ENCODE data around the gene NUBPL.
A peak's percentile ranks its signal among the peaks of the same experiment; 100 is the strongest.
"Not testable (repeated sequence)": the region's sequence is repeated elsewhere in the genome, so short reads cannot be mapped to it uniquely, and the experiment has no call there.

Gene NUBPL

DNA sequence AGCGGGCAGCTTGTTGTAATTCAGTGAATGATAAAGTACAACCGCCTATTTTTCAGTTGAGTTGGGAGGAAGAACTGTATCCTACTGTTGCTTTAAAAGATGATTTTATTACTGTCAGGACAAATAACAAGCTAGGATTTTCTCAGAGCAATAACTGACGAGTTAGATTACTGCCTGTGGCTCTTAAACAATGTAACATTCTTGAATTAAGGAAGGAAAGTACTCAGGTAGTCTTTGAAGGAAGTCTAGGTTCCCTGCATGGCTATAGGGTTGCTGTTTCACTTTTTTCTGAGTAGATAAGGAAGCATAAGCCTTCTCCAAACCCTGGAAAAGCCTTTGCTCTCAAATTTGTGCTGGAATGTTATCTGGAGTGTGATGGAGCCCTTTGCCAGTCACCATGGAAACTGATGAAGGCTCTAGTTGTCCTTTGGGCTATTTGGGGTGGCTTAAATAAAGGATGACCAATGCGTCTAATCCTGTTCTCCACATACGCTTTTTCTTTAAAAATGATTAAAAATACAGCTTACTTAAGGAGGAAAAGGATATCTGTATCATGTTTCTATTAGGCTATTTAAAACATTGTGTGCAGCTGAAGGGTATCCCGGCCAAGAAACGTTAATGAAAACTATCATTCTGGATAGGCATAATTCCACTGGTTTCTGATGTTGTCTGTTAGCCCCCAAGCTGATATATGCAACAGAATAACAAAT is 17.7 kb downstream of the NUBPL start:
- no peak for DNase-seq

- DNase-seq, result no peak
Measured at GRCh38 chr14:31580234-31580633, 19.0 kb downstream of the NUBPL start.

DNA sequence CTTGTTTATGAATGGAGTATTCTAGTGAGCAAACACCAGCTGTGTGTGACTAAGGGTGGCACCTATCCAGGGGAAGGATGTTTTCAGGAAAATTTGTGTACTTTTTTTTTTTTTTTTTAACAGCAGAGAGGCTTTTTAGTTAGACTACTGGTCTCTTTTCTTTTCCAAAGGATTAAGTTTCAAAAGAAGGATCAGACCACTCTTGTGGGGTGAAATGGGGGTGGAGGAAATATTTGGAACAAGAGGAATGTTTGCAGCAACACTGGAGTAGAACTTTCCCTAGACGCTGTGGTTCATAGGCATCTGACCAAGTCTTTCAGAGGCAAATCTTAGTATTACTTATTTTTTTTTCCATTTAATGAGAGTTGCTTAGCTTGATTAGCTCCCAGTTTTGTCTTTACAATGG is 21.1 kb downstream of the NUBPL start:
- peak; percentile 17 for DNase-seq

- DNase-seq, result no peak
Measured at GRCh38 chr14:31582836-31583452, 21.7 kb downstream of the NUBPL start.

DNA sequence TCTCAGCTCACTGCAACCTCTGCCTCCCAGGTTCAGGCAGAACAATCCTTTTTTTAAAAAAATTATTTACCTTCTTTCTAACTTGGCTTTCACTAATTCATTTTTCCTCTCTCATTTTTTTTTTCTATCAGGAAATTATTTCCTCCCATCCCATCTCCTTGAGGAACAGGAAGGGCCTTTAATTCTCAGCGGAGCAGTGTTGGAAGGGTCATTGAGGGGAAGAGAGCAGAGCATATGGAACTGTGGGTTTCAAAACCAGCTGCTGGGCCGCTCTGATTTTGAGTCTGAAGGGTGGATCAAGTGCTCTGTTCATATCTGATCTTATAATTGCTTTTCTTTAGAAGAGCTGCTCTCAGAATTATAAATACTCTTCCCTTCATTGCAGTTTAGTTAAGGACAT is 29.0 kb downstream of the NUBPL start:
- DNase-seq, result no peak

- no peak for DNase-seq
Measured at GRCh38 chr14:31592122-31592521, 30.9 kb downstream of the NUBPL start.

DNA sequence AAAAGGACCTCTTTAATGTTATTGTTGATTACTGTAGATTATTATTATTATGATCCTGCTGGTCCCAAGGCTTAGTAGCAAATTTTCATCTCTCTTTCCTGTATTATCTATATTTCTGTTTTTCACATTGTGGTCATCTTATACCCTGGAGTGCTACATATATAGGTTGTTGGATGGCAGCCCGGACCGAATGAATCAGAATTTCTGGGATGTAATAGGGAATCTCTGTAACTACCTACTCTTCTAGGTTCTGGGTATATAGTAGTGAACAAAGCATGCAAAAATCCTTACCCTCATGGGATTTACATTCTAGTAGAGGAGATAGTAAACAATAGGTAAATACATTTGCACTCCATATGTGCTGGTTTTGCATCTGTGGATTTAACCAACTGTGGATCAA is 31.4 kb downstream of the NUBPL start:
- DNase-seq, result no peak

- no peak for DNase-seq
Measured at GRCh38 chr14:31596342-31597095, 35.3 kb downstream of the NUBPL start.

- no peak for DNase-seq
Measured at GRCh38 chr14:31605702-31606101, 44.5 kb downstream of the NUBPL start.

GRCh38 chr14:31611778-31612433 is 50.7 kb downstream of the NUBPL start:
- no peak for DNase-seq

- no peak for DNase-seq
Measured at GRCh38 chr14:31613188-31613587, 52.0 kb downstream of the NUBPL start.

- DNase-seq, result not testable (repeated sequence)
Measured at GRCh38 chr14:31618884-31619283, 57.7 kb downstream of the NUBPL start.

- DNase-seq, result no peak
Measured at GRCh38 chr14:31619440-31619839, 58.2 kb downstream of the NUBPL start.

GRCh38 chr14:31620898-31621297 is 59.7 kb downstream of the NUBPL start:
- DNase-seq, result not testable (repeated sequence)

- DNase-seq, result no peak
Measured at GRCh38 chr14:31622060-31622459, 60.9 kb downstream of the NUBPL start.

DNA sequence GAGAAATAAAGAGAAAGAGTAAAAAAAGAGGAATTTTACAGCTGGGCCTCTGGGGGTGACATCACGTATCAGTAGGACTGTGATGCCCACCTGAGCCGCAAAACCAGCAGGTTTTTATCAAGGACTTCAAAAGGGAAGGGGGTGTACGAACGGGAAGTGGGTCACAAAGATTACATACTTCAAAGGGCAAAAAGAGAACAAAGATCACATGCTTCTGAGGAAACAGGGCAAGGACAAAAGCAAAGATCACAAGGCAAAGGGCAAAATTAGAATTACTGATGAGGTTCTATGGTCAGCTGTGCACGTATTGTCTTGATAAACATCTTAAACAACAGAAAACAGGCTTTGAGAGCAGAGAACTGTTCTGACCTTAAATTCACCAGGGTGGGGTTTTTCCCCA is 91.7 kb downstream of the NUBPL start:
- not testable (repeated sequence) for DNase-seq

GRCh38 chr14:31657917-31658316 is 96.7 kb downstream of the NUBPL start:
- DNase-seq, result no peak

DNA sequence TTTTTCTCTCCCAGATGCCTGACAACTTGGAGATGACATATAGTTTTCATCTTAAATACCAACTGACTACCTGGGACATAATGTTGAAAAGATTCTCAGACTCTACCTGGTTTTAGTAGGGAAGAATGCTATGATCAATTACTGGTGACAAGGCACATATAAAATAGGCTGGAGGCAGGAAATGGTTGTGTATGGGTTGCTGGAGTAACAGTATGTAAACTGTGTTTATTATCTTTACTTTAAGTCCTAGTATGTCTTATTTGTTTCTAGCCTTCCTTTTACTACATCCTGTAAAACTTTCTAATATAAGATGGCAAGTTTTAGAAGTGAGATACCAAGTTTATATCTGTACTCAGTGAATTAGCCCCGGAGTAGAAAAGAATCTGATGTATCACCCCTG is 98.1 kb downstream of the NUBPL start:
- DNase-seq, result no peak

DNA sequence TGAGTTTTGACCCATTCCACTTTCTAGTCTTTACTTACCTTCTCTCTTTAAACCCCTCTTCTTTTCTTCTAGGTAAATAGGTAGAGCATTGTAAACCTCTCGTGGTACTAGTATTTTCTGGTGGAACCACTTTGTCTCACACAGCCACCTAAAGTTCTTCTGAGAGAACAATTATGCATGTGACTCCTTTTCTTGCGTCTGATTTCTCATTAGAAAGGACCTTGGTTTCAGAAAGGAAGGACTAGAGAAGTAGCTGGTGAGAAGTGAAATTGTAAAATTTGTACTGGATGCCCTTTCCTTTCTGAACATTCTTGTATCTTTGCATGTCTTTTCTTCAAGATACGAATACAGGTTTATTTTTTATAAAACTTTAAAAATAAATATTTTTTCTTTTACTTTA is 99.0 kb downstream of the NUBPL start:
- DNase-seq, result no peak

DNA sequence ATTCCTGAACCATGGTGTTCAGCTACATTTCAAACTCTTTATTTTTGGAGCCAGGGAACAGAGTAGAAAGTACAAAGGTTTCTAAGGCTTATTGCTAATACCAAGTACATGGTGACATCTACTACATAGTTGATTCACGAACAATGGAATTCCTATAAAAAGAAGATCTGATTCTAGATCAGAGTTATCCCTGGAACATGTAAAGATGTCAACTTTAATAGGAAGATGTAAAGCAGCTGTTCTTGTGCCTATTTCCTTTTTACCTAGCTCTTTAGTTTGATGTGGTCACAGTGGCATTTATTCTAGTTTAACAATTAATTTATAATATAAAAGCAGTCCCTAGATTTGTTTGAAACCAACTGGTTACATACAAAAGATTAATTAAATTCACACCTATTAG is 99.5 kb downstream of the NUBPL start:
- no peak for DNase-seq

DNA sequence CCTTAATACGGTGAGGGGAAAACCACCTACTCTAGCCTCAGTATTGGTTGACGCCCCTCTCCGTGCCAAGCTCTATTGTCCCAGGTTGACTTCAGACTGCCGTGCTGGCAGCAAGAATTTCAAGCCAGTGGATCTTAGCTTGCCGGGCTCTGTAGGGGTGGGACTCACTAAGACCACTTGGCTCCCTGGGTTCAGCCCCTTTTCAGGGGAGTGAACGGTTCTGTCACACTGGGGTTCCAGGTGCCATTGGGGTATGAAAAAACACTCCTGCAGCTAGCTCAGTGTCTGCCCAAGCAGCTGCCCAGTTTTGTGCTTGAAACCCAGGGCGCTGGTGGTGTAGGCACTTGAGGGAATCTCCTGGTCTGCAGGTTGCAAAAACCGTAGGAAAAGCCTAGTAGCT is 107.1 kb downstream of the NUBPL start:
- no peak for DNase-seq

- DNase-seq, result no peak
Measured at GRCh38 chr14:31672709-31673108, 111.5 kb downstream of the NUBPL start.

- no peak for DNase-seq
Measured at GRCh38 chr14:31677052-31677451, 115.8 kb downstream of the NUBPL start.

GRCh38 chr14:31677630-31678029 is 116.4 kb downstream of the NUBPL start:
- DNase-seq, result no peak
